GM23338 (cell line): ENCODE measurements around the gene HS6ST2. TPM values are rescaled to one million over a fixed set of nuclear protein-coding genes. Genes with fewer than 3 reads are reported as not detected.

Source experiments
- ATAC-seq: fragments of 200-7000 bp; cut with Tn5 transposase; 3 replicates; pipeline ENCODE4 v1.9.1; 2020
- DNase-seq: peaks from one replicate; pipeline ENCODE4 v3.0.0-alpha.2; 2015; ENCODE audit warnings: low spot score
- H2AFZ ChIP-seq: fragments of 200-600 bp; sonication (generic); 2 replicates; pipeline ENCODE4 v1.8.0; 2016; ENCODE audit warnings: antibody characterized with exemption, mild to moderate bottlenecking, moderate library complexity
- H3F3A ChIP-seq: fragments of 200-600 bp; sonication (generic); replicated peaks from 2 replicates; pipeline ENCODE4 v1.8.0; 2017; ENCODE audit warnings: antibody characterized with exemption, mixed run types, low read depth
- H3K27ac ChIP-seq: fragments of 200-600 bp; sonication (generic); 2 replicates; pipeline ENCODE4 v1.6.1; 2016; ENCODE audit warnings: low read depth
- H3K27me3 ChIP-seq: fragments of 200-600 bp; sonication (generic); 2 replicates; pipeline ENCODE4 v1.8.0; 2016; ENCODE audit warnings: mild to moderate bottlenecking, mixed run types, moderate library complexity; ENCODE audit not compliant: insufficient read depth
- H3K36me3 ChIP-seq: fragments of 200-600 bp; sonication (generic); 2 replicates; pipeline ENCODE4 v1.8.0; 2016; ENCODE audit warnings: mild to moderate bottlenecking; ENCODE audit not compliant: insufficient read depth
- H3K4me1 ChIP-seq: fragments of 200-600 bp; sonication (generic); 2 replicates; pipeline ENCODE4 v1.8.0; 2016; ENCODE audit warnings: mild to moderate bottlenecking, moderate library complexity; ENCODE audit not compliant: insufficient read depth
- H3K4me2 ChIP-seq: fragments of 200-600 bp; sonication (generic); 2 replicates; pipeline ENCODE4 v1.7.1; 2017; ENCODE audit warnings: mixed run types
- H3K4me3 ChIP-seq: fragments of 200-600 bp; sonication (generic); 2 replicates; pipeline ENCODE4 v1.6.1; 2016; ENCODE audit warnings: mixed run types
- H3K79me2 ChIP-seq: fragments of 200-600 bp; sonication (generic); replicated peaks from 2 replicates; pipeline ENCODE4 v1.8.0; 2017; ENCODE audit warnings: mild to moderate bottlenecking; ENCODE audit not compliant: insufficient read depth
- H3K9me2 ChIP-seq: fragments of 200-600 bp; sonication (generic); 2 replicates; pipeline ENCODE4 v1.8.0; 2017; ENCODE audit not compliant: insufficient read depth
- H4K20me1 ChIP-seq: fragments of 200-600 bp; sonication (generic); replicated peaks from 2 replicates; pipeline ENCODE4 v1.8.0; 2017; ENCODE audit warnings: mild to moderate bottlenecking; ENCODE audit not compliant: insufficient read depth
- H3K27ac Mint-ChIP-seq: 2 replicates; pipeline ENCODE4 v1.8.0; 2020; ENCODE audit warnings: inconsistent platforms, mild to moderate bottlenecking, moderate library complexity, mixed read lengths
- H3K27me3 Mint-ChIP-seq: 3 replicates; pipeline ENCODE4 v1.8.0; 2022; ENCODE audit warnings: low read depth, mild to moderate bottlenecking, moderate library complexity, mixed read lengths, inconsistent platforms; ENCODE audit not compliant: insufficient read depth, poor library complexity
- H3K36me3 Mint-ChIP-seq: 3 replicates; pipeline ENCODE4 v1.8.0; 2021; ENCODE audit warnings: low read depth, mild to moderate bottlenecking, inconsistent platforms, moderate library complexity, mixed read lengths
- H3K4me1 Mint-ChIP-seq: 3 replicates; pipeline ENCODE4 v1.8.0; 2020; ENCODE audit warnings: mild to moderate bottlenecking, inconsistent platforms, mixed read lengths
- H3K4me3 Mint-ChIP-seq: 3 replicates; pipeline ENCODE4 v1.8.0; 2021; ENCODE audit warnings: moderate library complexity, mild to moderate bottlenecking, inconsistent platforms, mixed read lengths
- H3K9me3 Mint-ChIP-seq: 3 replicates; pipeline ENCODE4 v1.8.0; 2020; ENCODE audit warnings: moderate library complexity, mild to moderate bottlenecking, inconsistent platforms, mixed read lengths
- CREB1 ChIP-seq: fragments of 250-450 bp; sonication (Bioruptor Pico); IDR thresholded peaks from 2 replicates; pipeline ENCODE4 v1.5.0; 2020; ENCODE audit warnings: low read depth, mild to moderate bottlenecking, moderate library complexity
- CTCF ChIP-seq, 2 experiments: fragments of 200-600 bp in 1 of 2; sonication (generic) in 1 of 2; conservative IDR thresholded peaks; 2 replicates each; pipeline versions ENCODE4 v1.5.1 to v1.6.1; 2016 to 2017; ENCODE audit warnings: antibody characterized with exemption in 2 of 2, low read depth in 2 of 2, mild to moderate bottlenecking in 2 of 2, moderate library complexity in 1 of 2
- ETS1 ChIP-seq: IDR thresholded peaks from 2 replicates; pipeline ENCODE4 v1.6.1; 2016; ENCODE audit warnings: antibody characterized with exemption
- EZH2 ChIP-seq: fragments of 200-600 bp; sonication (generic); IDR thresholded peaks from one replicate; pipeline ENCODE4 v1.8.0; 2017; ENCODE audit warnings: antibody characterized with exemption, mild to moderate bottlenecking, low read depth; ENCODE audit not compliant: unreplicated experiment
- EZH2phosphoT487 ChIP-seq: fragments of 200-600 bp; sonication (generic); IDR thresholded peaks from one replicate; pipeline ENCODE4 v1.8.1; 2018; ENCODE audit warnings: antibody characterized with exemption; ENCODE audit not compliant: unreplicated experiment
- JUNB ChIP-seq: IDR thresholded peaks from one replicate; pipeline ENCODE4 v1.6.1; 2016; ENCODE audit warnings: antibody characterized with exemption; ENCODE audit not compliant: unreplicated experiment
- NANOG ChIP-seq: IDR thresholded peaks from 2 replicates; pipeline ENCODE4 v1.6.1; 2016; ENCODE audit warnings: antibody characterized with exemption, borderline replicate concordance
- POLR2AphosphoS5 ChIP-seq: IDR thresholded peaks from 2 replicates; pipeline ENCODE4 v1.6.1; 2016; ENCODE audit warnings: antibody characterized with exemption, low read depth
- REST ChIP-seq: IDR thresholded peaks from one replicate; pipeline ENCODE4 v1.6.1; 2018; ENCODE audit warnings: antibody characterized with exemption; ENCODE audit not compliant: unreplicated experiment
- STAT1 ChIP-seq: IDR thresholded peaks from one replicate; pipeline ENCODE4 v1.6.1; 2016; ENCODE audit warnings: antibody characterized with exemption; ENCODE audit not compliant: unreplicated experiment
- ZNF114 ChIP-seq: fragments of 250-450 bp; sonication (Bioruptor Pico); IDR thresholded peaks from 2 replicates; pipeline ENCODE4 v1.5.0; 2020; ENCODE audit warnings: mild to moderate bottlenecking, moderate library complexity
- ZNF331 ChIP-seq: fragments of 250-450 bp; sonication (Bioruptor Pico); IDR thresholded peaks from 2 replicates; pipeline ENCODE4 v1.5.0; 2020; ENCODE audit warnings: low read depth, mild to moderate bottlenecking, moderate library complexity
- polyA plus RNA-seq: library from polyadenylated mRNA; unstranded; fragments of >200 nt; fragmentation: Nextera tagmentation; extraction: Ambion mirVana; gene quantifications from 2 replicates; pipeline ENCODE4 v1.2.1, GENCODE V29; 2016
- total RNA-seq: library from RNA; depleted of rRNA; stranded (reverse); fragments of >200 nt; shearing (Covaris generic); gene quantifications from 2 replicates; pipeline ENCODE4 v1.2.3, GENCODE V29; 2014
- TF ChIP-seq, protein P1 (sequence below): fragments of 250-450 bp; sonication (Bioruptor Pico); IDR thresholded peaks from 2 replicates; pipeline ENCODE4 v1.5.0; 2020; ENCODE audit warnings: mild to moderate bottlenecking, moderate library complexity

HS6ST2 gene
- total and polyA plus RNA-seq, 2 experiments from 2014 or later, result 0.82 to 4.8 TPM

GRCh38 chrX:132853040-132853439 lies 105.4 kb downstream of the HS6ST2 start:
- Mint-ChIP-seq H3K36me3 (no peaks in the 10 kb centered on the region), H3K27ac (no peak overlapping the region), H3K27me3 (no peaks in the 10 kb centered on the region), H3K4me3 (no peak overlapping the region), H3K4me1 (peaks cover 20% of the 10 kb centered on the region), H3K9me3 (no peaks in the 10 kb centered on the region)
- no peaks in the 10 kb centered on the region for H3K36me3 ChIP-seq
- TF ChIP-seq ZNF114 (CRISPR knock-in tag), result no peak
- TF ChIP-seq JUNB, result no peak
- TF ChIP-seq, protein P1, sequence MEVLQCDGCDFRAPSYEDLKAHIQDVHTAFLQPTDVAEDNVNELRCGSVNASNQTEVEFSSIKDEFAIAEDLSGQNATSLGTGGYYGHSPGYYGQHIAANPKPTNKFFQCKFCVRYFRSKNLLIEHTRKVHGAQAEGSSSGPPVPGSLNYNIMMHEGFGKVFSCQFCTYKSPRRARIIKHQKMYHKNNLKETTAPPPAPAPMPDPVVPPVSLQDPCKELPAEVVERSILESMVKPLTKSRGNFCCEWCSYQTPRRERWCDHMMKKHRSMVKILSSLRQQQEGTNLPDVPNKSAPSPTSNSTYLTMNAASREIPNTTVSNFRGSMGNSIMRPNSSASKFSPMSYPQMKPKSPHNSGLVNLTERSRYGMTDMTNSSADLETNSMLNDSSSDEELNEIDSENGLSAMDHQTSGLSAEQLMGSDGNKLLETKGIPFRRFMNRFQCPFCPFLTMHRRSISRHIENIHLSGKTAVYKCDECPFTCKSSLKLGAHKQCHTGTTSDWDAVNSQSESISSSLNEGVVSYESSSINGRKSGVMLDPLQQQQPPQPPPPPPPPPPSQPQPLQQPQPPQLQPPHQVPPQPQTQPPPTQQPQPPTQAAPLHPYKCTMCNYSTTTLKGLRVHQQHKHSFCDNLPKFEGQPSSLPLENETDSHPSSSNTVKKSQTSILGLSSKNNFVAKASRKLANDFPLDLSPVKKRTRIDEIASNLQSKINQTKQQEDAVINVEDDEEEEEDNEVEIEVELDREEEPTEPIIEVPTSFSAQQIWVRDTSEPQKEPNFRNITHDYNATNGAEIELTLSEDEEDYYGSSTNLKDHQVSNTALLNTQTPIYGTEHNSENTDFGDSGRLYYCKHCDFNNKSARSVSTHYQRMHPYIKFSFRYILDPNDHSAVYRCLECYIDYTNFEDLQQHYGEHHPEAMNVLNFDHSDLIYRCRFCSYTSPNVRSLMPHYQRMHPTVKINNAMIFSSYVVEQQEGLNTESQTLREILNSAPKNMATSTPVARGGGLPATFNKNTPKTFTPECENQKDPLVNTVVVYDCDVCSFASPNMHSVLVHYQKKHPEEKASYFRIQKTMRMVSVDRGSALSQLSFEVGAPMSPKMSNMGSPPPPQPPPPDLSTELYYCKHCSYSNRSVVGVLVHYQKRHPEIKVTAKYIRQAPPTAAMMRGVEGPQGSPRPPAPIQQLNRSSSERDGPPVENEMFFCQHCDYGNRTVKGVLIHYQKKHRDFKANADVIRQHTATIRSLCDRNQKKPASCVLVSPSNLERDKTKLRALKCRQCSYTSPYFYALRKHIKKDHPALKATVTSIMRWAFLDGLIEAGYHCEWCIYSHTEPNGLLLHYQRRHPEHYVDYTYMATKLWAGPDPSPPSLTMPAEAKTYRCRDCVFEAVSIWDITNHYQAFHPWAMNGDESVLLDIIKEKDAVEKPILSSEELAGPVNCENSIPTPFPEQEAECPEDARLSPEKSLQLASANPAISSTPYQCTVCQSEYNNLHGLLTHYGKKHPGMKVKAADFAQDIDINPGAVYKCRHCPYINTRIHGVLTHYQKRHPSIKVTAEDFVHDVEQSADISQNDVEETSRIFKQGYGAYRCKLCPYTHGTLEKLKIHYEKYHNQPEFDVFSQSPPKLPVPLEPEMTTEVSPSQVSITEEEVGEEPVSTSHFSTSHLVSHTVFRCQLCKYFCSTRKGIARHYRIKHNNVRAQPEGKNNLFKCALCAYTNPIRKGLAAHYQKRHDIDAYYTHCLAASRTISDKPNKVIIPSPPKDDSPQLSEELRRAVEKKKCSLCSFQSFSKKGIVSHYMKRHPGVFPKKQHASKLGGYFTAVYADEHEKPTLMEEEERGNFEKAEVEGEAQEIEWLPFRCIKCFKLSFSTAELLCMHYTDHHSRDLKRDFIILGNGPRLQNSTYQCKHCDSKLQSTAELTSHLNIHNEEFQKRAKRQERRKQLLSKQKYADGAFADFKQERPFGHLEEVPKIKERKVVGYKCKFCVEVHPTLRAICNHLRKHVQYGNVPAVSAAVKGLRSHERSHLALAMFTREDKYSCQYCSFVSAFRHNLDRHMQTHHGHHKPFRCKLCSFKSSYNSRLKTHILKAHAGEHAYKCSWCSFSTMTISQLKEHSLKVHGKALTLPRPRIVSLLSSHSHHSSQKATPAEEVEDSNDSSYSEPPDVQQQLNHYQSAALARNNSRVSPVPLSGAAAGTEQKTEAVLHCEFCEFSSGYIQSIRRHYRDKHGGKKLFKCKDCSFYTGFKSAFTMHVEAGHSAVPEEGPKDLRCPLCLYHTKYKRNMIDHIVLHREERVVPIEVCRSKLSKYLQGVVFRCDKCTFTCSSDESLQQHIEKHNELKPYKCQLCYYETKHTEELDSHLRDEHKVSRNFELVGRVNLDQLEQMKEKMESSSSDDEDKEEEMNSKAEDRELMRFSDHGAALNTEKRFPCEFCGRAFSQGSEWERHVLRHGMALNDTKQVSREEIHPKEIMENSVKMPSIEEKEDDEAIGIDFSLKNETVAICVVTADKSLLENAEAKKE (CRISPR knock-in tag), result no peak
- TF ChIP-seq POLR2AphosphoS5, result no peak
- TF ChIP-seq CREB1 (CRISPR knock-in tag), result no peak
- no peak for TF ChIP-seq ZNF331 (CRISPR knock-in tag)
- TF ChIP-seq NANOG, result no peak
- no peak for TF ChIP-seq REST
- no peak for TF ChIP-seq STAT1
- no peak for TF ChIP-seq EZH2
- TF ChIP-seq ETS1, result no peak
- TF ChIP-seq EZH2phosphoT487, result no peak
- no peak for TF ChIP-seq CTCF (conservative IDR thresholded peaks at IDR 0.05; ENCODE audit: low read depth in 2 of 2)
- no peak overlapping the region for H3K4me3 ChIP-seq
- no peak for ATAC-seq
- H3K27me3 ChIP-seq, result no peaks in the 10 kb centered on the region
- no peaks in the 10 kb centered on the region for H3K79me2 ChIP-seq
- H3K27ac ChIP-seq, result no peak overlapping the region
- no peaks in the 10 kb centered on the region for H3F3A ChIP-seq
- DNase-seq, result no peak
- H3K9me2 ChIP-seq, result no peaks in the 10 kb centered on the region
- no peaks in the 10 kb centered on the region for H4K20me1 ChIP-seq
- H3K4me2 ChIP-seq, result no peak overlapping the region
- H2AFZ ChIP-seq, result no peak overlapping the region
- no peaks in the 10 kb centered on the region; the same call in 1 of the 2 replicates for H3K4me1 ChIP-seq
